Ishikawa (cell line): ENCODE results near the gene DST.

Source experiments
- EP300 ChIP-seq: IDR thresholded peaks from 2 replicates; pipeline ENCODE4 v1.6.1; 2012; ENCODE audit warnings: borderline replicate concordance
- YY1 ChIP-seq: IDR thresholded peaks from 2 replicates; pipeline ENCODE4 v1.6.1; 2012; ENCODE audit warnings: low read depth

GRCh38 chr6:56517155-56517745 is 125.4 kb downstream of the DST start:
- no peak for TF ChIP-seq EP300
- TF ChIP-seq YY1: no peak
